ENCODE results near the gene LMCD1. TPM values are rescaled to one million over a fixed set of nuclear protein-coding genes. Genes with fewer than 3 reads are reported as not detected.

The LMCD1 gene
- total and polyA plus RNA-seq, 2 of the 8 experiments (the other 6 are each of a cell fraction or from before 2014, with no cell fraction given) = 12.3 to 26.5 TPM

DNA sequence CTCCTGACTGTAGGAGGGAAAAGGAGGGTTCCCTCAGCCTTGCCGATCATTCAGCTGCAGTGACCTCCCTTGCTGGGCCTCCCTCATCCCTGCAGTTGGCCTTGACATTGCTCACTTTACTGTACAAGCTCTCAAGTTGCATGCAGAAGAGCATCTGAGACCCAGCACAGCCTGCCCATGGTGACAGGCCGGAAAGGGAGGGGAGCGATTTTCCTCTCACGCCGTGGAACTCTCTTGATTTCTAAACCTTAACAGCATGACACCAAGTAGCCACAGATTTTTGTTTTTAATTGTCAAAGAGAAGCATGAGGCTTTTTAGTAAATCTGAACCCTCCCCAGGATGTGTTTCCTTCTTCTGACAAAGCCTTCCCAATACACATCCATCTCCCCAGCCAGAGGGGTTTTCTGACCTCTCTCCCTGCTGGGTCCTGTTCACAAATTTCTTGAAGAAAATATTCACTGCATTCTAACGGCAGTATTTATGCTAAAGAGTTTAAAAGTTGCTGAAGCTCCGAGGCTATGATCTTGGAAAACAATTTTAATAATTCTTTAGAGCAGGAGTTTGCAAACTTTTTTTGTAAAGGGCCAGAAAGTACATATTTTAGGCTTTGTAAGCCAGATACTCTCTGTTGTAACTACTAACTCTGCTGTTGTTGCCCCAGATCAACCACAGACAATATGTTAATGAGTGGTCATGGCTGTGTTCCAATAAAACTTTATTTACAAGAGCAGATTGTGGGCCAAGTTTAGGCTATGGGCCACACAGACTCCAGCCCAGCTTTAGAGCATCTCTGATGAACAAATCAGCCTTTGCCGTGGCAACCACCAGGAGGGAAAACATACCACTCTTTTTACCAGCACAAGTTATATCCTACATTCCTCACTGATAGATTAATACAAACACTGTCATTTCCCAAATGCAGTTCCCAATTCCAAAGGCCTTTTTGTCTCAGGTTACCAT, 34.8 kb downstream of the LMCD1 start:
- FAIRE-seq = no peak

More for the DNA sequence above, 34.8 kb downstream of the LMCD1 start:
- no peaks in the 10 kb centered on the region for H3K27me3 ChIP-seq (replicated peaks in 1 of 4; ENCODE audit: control insufficient read depth in 3 of 4, extremely low read depth in 1 of 4, insufficient read depth in 3 of 4, low read length in 3 of 4)
- no peak overlapping the region for H3K56ac ChIP-seq (replicated peaks; ENCODE audit: insufficient read length, low read depth, low read length)
- H3K4me1 ChIP-seq (replicated peaks in 1 of 4; ENCODE audit: control insufficient read depth in 3 of 4, insufficient read depth in 4 of 4, low read length in 3 of 4) = peaks cover 0 to 8% (median 5%) of the 10 kb centered on the region in 4 experiments; a peak in 4 of 7 replicates
- WGBS, 2 experiments (ENCODE audit: extremely low coverage in 1 of 2, insufficient coverage in 1 of 2, insufficient read length in 1 of 2, insufficient replicate concordance in 2 of 2, low coverage in 1 of 2, low lambda C conversion rate in 2 of 2, missing lambda C conversion rate in 1 of 2) = 77% methylated on average over 7 of the region's 8 CpGs; no CpG with 5 or more reads in 1 of the 2 experiments
- H2BK20ac ChIP-seq (ENCODE audit: low read length) = no peak overlapping the region
- H3K14ac ChIP-seq (ENCODE audit: insufficient read length) = no peak overlapping the region
- H4K91ac ChIP-seq (replicated peaks; ENCODE audit: insufficient read length, low read length) = no peak overlapping the region
- 0 out of 4 replicates have a peak, but pooled peaks cover 0 to 2% of the 10 kb centered on the region in 2 experiments for H3K9me3 ChIP-seq (ENCODE audit: insufficient read depth in 2 of 2, low read depth in 1 of 2, low read length in 1 of 2)
- no peak overlapping the region for H4K8ac ChIP-seq (ENCODE audit: extremely low read depth, insufficient read depth, low read length)
- H3K79me1 ChIP-seq (ENCODE audit: low read depth, low read length) = no peaks in the 10 kb centered on the region; the same call in 1 of the 2 replicates
- H4K20me1 ChIP-seq (replicated peaks in 1 of 2; ENCODE audit: control insufficient read depth in 1 of 2, insufficient read depth in 2 of 2, low read length in 2 of 2) = no peaks in the 10 kb centered on the region
- no peak overlapping the region for H3K27ac ChIP-seq (ENCODE audit: low read depth, low read length)
- no peak for DNase-seq (ENCODE audit: low read depth in 1 of 2, low spot score in 2 of 2)
- no peak overlapping the region for H4K5ac ChIP-seq (ENCODE audit: insufficient read length, low read depth, low read length)
- H3K23ac ChIP-seq (ENCODE audit: insufficient read length) = no peak overlapping the region
- no peak overlapping the region for H2AFZ ChIP-seq (ENCODE audit: low read length)
- H3K9ac ChIP-seq (replicated peaks in 1 of 4; ENCODE audit: extremely low read depth in 1 of 4, low read depth in 3 of 4, low read length in 3 of 4) = no peak overlapping the region
- TF ChIP-seq EGR1 (IDR thresholded peaks at IDR 0.05; ENCODE audit: borderline replicate concordance, low read depth, low read length) (no peak), RFX5 (IDR thresholded peaks at IDR 0.05; ENCODE audit: borderline replicate concordance, low read depth, low read length) (no peak), EZH2 (IDR thresholded peaks at IDR 0.05; ENCODE audit: low read depth, low read length, severe bottlenecking) (no peak), TAF7 (optimal IDR thresholded peaks at IDR 0.05; ENCODE audit: borderline replicate concordance, low read depth, low read length) (no peak)
- H3K18ac ChIP-seq (ENCODE audit: extremely low read depth, low read length) = no peak overlapping the region
- H2BK5ac ChIP-seq (ENCODE audit: low read depth, low read length) = 0 out of 2 replicates have a peak overlapping the region, but pooled peaks have one; percentile 13
- no peak overlapping the region for H2BK15ac ChIP-seq (ENCODE audit: low read length)
- no peak overlapping the region for H3K4me3 ChIP-seq (ENCODE audit: extremely low read depth in 1 of 4, insufficient read depth in 2 of 4, low read depth in 3 of 4, low read length in 4 of 4)
- no peak overlapping the region for H2BK120ac ChIP-seq (replicated peaks; ENCODE audit: low read depth, low read length)
- H3K36me3 ChIP-seq (ENCODE audit: control insufficient read depth in 2 of 4, insufficient read depth in 4 of 4, low read length in 3 of 4) = peaks cover 0 to 14% (median 6%) of the 10 kb centered on the region in 4 experiments; a peak in 7 of 8 replicates
- no peak overlapping the region for H3K4ac ChIP-seq (replicated peaks; ENCODE audit: insufficient read length, low read depth, low read length)
- H3K23me2 ChIP-seq (ENCODE audit: low read depth, low read length) = no peaks in the 10 kb centered on the region
- H3K79me2 ChIP-seq (ENCODE audit: control insufficient read depth in 1 of 2, insufficient read depth in 2 of 2, low read length in 2 of 2) = no peaks in the 10 kb centered on the region
- no peak overlapping the region for H2AK5ac ChIP-seq (ENCODE audit: low read depth, low read length)
- POLR2A ChIA-PET (ENCODE audit: partially characterized antibody) = interaction anchor here (0.9 to 1.7 kb wide), 2 partner anchors 37 to 84 kb away, joined by 3 to 4 read pairs; no protein-coding TSS in a partner anchor
- CTCF ChIA-PET (ENCODE audit: partially characterized antibody) = interaction anchor here (1.4 kb wide), 2 partner anchors 31 to 86 kb away, joined by 3 to 4 read pairs; no protein-coding TSS in a partner anchor
- no peak overlapping the region for H2BK12ac ChIP-seq (ENCODE audit: low read depth, low read length)
- H3K4me2 ChIP-seq (ENCODE audit: insufficient read depth in 1 of 2, low read depth in 2 of 2, low read length in 2 of 2) = no peak overlapping the region

Data from H1 (cell line).